GM21515 (cell line): ENCODE results near the gene CTBP2.
"Not testable (repeated sequence)": the region's sequence is repeated elsewhere in the genome, so short reads cannot be mapped to it uniquely, and the experiment has no call there.

Source experiments
- ATAC-seq: cut with Tn5 transposase; IDR thresholded peaks from one replicate; pipeline ENCODE4 v1.9.1; 2021; ENCODE audit not compliant: unreplicated experiment

The CTBP2 gene

GRCh38 chr10:125158601-125159485 is 1.5 kb downstream of the CTBP2 start:
- no peak for ATAC-seq

DNA sequence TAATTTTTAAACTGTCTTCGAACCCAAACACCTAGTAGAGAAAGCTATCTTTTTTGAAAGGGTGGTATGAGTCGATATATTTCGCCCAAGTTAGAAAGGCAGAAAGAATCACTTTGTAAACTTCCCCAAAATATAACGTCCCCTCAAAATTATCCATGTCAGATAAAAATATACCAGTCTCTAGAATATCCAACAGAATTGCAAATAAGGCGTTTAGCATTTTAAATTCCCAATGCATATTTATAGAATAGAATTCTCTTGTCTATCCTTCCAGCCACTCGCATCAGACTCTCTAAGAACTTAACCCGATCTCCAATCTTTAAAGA is 2.1 kb downstream of the CTBP2 start:
- no peak for ATAC-seq

- no peak for ATAC-seq
These were observed 2.9 kb downstream of the CTBP2 start for GRCh38 chr10:125157505-125157904.

DNA sequence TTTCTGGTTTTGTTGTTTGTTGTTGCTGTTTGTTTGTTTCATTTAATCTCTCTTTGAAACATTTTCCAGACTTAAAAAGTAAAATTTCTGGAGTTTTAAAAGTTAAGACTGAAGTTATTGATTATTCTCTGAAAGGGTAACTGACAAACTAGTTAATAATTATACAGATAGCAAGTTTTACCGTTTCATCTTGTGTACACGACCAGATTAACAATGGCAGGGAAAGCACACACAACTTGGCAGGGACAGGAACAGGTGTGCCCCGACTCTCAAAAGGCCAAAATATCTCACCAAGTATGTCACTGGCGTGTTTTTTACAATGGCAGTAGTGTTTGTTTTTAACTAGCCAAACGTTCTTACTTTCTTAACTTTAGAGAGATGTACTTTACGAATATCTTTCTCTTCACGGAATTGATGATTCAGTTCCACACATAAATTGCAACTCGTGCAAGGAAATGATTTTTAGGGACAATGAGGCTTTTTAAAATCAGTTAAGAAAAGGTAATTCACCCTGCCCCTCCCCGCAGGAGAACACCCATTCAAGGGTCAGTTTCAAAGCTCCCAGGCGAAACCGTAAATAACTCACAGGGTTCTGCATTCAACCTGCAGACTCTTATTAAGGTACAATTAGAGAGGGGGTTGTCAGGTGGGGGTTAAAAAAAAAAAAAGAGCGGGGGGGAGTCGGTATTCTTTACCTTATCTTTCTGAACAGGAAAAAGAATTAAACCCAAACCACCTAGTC is 3.5 kb downstream of the CTBP2 start:
- no peak for ATAC-seq

DNA sequence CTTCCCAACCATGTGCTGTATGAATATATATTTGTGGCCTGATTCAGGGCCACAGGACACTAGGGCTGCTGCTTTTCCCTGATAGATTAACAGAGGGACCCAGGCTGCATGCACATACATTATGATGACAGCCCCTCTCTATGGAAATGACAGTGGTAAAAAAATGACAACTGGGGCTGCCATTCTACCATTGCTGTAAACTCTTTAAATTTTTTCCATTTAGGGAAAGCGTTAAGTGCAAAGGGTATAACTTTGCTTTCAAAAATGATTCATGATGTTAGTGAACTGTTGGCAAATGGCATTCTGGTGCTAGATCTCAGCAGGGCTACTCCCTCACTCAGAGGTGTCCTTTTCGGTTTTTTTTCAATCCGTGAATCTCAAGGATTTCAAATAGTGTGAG is 4.2 kb downstream of the CTBP2 start:
- no peak for ATAC-seq

DNA sequence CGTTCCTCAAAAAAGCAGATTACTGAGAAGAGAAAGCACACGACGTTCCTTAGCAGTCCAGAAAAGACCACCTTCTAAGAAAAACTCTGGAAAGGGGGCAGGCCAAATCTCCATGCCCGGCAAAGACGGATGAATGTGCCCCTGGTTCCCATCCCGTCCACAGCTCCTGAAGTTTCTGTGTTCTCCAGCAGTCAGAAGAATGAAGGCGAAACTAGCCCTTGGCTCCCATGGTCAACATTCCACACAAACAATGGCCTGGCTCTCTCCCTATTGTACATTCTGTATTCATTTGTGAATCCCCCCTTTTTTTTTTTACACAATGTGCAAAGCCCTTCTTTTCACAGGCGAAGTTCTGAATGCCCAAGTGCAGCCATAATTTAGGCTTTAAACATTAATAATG is 5.3 kb downstream of the CTBP2 start:
- no peak for ATAC-seq

- no peak for ATAC-seq
These were observed 5.8 kb downstream of the CTBP2 start for GRCh38 chr10:125154529-125154928.

- no peak for ATAC-seq
These were observed 6.5 kb downstream of the CTBP2 start for GRCh38 chr10:125153703-125154490.

- ATAC-seq = no peak
These were observed 7.7 kb downstream of the CTBP2 start for GRCh38 chr10:125152450-125153368.

DNA sequence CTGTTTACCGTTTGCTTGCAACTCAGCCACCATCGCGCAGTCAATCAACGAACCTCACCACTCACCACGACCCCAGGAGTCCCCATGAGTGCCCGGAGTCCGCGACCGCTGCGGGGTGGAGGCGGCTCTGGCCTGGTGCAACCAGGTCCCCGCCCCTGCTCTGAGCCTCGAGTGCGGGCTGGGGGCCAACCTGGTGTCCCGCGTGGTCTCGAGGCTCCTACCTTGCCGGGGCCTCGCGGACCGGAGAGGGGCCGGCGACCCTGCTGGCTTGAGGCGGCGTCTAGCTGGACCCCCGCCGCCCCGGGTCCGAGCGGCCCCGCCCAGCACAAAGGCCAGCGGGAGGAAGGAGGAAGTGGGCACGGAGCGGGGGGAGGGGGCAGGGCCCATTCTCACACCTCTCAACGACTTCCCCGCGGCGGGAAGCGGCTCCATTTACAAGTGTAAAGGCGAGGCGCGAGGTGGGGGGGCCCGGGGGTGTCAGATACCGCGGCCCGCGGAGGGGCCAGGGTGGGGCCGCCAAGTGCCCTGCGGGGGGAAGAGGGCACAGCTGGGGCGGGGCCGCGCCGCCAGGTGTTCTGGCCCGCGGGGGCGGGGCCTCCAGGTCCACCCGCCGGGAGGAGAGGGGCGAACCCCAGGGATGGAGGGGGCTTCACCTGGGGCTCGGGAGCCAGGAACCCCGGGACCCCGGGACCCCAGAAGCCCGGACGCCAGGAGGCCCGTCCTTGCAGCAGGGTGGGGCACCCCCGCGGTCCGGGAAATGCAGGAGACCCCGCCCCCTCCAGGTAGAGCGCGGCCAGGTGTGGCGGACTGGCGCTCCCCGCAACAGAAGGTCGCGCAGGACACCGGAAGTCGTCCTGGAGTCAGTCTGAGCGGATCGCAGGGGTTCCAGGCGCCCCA is 8.6 kb downstream of the CTBP2 start:
- no peak for ATAC-seq

- no peak for ATAC-seq
These were observed 9.2 kb downstream of the CTBP2 start for GRCh38 chr10:125151170-125151552.

- ATAC-seq = not testable (repeated sequence)
These were observed 9.8 kb downstream of the CTBP2 start for GRCh38 chr10:125150376-125151083.

- ATAC-seq = no peak
These were observed 10.7 kb downstream of the CTBP2 start for GRCh38 chr10:125149680-125150047.

DNA sequence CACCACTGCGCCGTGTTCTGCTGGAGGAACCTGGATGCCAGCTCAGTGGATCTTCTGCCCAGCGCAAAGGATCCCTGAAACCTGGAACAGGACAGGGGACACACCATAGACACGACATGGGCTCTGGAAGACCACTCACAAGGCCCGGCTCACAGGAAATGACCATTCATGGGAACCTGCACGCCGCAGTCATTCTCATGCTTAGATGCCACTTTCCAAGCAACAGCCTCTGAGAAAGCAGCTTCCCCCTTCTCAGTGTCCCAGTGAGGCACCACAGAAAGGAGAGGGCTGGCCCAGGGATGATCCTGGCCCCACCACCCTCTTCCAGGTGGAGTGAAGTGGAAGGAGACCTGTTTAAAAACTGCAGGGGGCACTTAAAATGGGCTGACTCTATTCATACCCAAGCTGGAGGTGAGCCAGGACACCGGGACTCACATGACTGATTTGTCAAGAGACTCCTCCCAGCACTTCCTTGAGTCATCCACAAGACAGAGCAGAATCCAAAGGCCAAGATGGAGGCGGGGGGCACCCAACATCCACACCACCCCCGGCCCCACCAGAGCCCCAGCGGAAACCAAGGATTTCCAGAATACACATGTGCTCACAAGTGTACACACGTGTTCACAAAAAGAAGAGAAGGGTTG is 11.2 kb downstream of the CTBP2 start:
- ATAC-seq = no peak

GRCh38 chr10:125148528-125148927 is 11.8 kb downstream of the CTBP2 start:
- no peak for ATAC-seq

DNA sequence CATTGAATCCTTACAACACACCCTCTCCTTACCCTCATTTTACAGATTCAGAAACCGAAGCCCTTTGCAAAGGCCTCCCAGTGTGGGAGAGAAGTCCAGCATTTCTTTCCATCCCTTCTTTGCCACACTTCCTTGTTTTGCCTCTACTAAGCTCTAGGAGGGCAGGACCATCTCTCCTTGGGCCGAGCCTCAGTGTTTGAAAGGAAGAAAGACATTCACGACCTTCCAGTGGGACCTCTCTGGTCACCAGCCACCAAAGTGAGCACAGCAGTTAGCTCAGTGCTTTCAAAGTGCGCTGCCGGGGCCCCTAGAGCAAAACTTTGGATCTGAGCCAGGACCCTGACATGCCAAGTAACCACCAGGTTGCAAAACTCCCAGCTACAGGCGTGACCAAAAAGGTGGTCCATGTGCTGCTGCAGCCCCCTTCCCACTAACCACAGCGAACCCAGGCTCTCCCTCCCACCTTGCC is 12.4 kb downstream of the CTBP2 start:
- ATAC-seq = no peak

- ATAC-seq = no peak
These were observed 13.4 kb downstream of the CTBP2 start for GRCh38 chr10:125146791-125147579.

- no peak for ATAC-seq
These were observed 14.7 kb downstream of the CTBP2 start for GRCh38 chr10:125145636-125146035.
